Activated CD4-positive, alpha-beta T cell treated with anti-CD3 and anti-CD28 coated beads for 1 hour (primary cell): ENCODE data around the gene CSMD2.

Experiments
- DNase-seq: peaks from one replicate; pipeline ENCODE4 v3.0.0-alpha.2; 2020

Gene CSMD2

GRCh38 chr1:33791251-33791650 lies 373.8 kb downstream of the CSMD2 start:
- no peak for DNase-seq

DNA sequence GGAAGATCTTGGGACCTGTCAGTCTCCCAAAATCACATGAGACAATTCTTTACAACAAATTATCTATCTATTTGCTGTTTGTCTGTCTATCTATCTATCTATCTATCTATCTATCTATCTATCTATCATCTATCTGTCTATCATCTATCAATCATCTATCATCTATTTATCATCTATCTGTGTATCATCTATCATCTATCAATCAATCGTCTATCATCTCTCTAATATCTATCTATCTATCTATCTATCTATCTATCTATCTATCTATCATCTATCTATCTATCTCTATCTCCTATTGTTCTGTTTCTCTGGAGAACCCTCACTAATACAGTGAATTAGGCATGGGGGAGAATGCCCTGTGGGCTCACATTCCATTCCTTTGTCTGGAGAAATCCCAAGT lies 374.5 kb downstream of the CSMD2 start:
- no peak for DNase-seq

- DNase-seq: no peak
These were observed 380.2 kb downstream of the CSMD2 start for GRCh38 chr1:33784876-33785275.

DNA sequence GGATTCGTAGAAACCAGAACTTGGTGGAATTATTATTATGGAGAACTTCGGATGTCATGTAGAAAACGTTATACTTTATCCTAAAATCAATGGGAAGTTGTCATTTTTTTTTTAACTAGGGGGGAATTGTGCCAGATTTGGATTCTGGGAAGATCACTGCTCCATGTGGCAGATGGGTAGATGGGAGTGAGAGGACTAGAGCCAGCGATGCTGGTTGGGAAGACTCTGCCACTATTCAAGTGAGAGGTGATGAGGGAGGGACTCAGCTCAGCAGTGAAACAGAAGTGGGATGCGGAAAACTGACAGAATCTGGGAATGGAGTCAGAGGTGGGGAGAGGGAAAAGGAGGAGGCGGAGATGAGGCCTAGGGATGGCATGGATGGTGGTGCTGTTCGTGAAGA lies 382.3 kb downstream of the CSMD2 start:
- DNase-seq: no peak

GRCh38 chr1:33781652-33782051 lies 383.4 kb downstream of the CSMD2 start:
- no peak for DNase-seq

DNA sequence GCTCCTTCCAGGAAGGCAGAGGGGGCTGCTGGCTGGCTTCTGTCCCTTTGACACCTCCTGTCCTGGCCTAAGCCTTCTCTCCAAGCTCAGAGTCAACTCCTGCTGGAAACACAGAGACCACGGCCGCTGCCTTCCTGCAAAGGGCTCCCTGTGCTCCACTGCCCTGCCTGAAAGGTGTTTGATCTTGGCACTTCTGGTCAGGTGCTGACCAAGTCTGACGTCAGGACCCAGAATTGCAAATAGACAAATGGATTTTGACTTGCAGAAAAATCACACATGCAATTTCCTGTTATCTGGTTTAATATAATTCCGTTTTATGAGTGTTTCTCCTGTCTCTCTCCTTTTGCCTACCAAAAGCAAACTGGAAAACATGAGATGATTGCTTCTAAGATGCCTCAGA lies 387.7 kb downstream of the CSMD2 start:
- no peak for DNase-seq

DNA sequence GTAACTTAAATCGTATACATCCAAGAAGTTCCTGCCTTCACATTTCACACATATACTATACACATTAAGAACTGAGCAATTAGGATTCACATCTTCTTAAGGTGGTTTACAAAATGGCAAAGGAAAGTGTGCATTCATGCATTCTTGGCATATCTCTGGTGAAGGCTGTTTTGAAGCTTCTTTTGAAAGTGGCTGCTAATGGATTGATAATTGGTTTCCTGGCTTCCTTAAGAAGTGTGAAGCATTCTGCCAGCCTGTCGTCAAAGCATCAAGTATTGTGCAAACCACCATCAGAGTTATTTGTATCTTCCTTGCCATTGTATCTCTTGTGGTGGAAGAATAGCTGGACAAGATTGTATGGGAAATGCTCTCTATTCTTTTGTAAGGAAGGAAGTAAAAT lies 396.2 kb downstream of the CSMD2 start:
- no peak for DNase-seq

- no peak for DNase-seq
These were observed 396.9 kb downstream of the CSMD2 start for GRCh38 chr1:33768106-33768505.

- no peak for DNase-seq
These were observed 400.9 kb downstream of the CSMD2 start for GRCh38 chr1:33764149-33764548.

DNA sequence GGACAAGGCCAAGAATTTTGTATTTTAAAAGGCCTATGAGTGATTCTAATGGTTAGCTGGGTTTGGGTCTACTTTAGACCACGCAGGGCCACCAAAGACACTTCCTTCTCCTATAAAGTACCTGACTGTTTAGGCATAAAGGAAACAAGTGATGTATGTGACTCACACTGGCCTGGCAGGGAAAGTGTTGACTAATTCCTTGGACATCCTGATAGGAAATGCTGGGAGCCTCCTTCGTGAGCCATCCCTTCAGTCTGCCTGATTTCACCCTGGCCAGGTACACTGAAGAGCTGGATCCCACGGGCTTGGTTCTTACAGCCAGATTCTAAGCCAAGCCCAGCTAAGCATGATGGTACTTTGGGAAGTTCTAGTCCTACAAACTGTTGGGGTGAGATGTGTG lies 401.6 kb downstream of the CSMD2 start:
- DNase-seq: no peak

GRCh38 chr1:33762962-33763361 lies 402.1 kb downstream of the CSMD2 start:
- no peak for DNase-seq

DNA sequence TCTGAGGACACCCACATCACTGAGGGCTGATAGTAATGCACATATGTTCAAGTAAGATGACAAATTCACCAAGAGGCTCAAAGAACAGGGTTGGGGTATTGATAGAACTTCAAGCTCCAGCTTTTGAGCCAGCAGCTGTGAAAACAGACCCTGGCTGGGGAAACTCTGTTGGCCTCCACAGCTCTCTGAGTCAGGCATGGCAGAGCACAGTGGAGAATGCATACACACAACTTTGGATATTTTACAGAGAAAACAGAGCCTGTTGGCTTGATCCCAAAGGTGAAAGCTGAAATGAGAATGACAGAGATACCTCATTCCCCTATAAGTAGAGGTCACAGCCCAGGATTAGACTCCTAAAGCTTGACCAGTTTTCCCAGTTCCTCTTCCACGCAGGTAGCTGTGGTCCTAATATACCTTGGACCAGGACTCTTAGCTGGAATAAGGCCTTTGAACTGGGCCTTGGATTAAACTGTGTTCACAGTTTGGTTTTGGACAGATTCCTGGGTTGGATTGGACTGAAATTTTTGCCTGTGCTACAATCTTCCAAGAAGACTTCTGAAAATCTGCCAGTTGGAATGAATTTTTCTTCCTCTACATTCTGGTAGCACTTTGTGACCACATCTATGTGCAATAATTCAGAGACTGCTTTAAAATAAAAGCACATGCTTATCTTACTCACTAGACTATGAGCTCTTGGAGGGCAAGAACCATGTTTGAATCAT lies 402.8 kb downstream of the CSMD2 start:
- no peak for DNase-seq

DNA sequence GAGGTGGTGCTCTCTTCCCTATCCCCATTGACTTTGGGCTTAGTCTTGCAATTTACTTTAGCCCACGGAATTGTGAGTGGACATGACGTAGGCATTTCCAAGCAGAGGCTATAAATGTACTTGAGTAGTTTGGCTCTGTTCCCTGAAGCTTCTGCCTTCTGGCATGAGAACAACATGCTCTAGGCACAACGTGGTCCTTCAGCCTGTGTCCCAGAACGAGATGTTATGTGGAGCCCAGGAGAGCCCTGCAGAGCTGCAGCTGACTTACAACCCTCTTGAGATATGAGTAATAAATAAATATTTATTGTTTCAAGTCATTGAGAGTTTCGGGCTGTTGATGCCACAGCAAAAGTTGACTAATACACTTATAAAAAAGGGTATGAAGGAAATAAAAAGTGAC lies 406.3 kb downstream of the CSMD2 start:
- DNase-seq: no peak

DNA sequence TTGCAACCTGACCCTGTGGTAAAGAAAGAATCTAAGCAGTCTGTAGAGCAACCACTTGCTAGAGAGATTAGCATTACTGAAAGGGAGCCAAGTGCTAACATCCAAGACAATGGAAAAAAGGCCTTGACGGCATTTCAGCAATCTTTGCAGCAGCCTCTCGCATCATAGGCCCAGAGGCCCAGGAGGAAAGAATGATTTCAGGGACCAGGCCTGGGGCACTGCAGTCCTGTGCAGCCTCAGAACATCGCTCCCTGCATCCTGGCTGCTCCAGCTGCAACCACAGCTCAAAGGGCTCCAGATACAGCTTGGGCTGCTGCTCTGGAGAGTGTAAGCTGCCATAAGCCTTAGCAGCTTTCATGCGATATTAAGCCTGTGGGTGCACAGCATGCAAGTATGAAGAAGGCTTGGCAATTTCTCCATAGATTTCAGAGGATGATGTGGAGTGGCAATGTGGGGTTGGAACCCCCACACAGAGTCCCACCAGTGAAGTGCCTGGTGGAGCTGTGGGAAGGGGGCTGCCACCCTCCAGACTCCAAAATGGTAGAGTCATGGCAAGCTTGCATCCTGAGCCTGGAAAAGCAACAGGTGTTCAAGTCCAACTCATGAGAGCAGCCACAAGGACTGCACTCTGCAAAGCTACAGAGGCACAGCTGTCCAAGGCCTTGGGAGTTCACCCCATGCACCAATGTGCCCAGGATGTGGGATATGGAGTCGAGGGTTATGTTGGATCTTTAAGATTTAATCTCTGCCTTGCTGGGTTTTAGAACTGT lies 411.8 kb downstream of the CSMD2 start:
- no peak for DNase-seq

DNA sequence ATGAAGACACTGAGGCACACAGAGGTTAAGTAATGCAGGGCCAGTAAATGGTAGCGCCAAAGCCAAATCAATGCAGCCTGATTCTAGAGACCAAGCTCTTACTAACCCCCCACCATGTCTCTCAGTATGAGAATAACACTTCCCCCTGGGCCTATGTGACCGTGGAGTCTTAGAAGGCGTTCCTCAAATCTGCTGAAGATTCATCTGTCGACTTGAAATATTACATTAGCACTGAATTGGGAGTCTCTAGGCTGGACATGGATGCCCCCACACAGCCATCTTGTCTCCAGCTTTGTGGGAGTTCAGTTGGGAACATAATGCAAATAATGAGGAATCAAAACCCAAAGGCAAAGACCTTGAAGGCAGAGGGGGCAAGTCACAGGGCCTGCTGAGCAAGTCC lies 419.1 kb downstream of the CSMD2 start:
- no peak for DNase-seq

- DNase-seq: no peak
These were observed 421.6 kb downstream of the CSMD2 start for GRCh38 chr1:33743221-33743998.

- no peak for DNase-seq
These were observed 422.4 kb downstream of the CSMD2 start for GRCh38 chr1:33742663-33743062.

- no peak for DNase-seq
These were observed 423.3 kb downstream of the CSMD2 start for GRCh38 chr1:33741749-33742148.

DNA sequence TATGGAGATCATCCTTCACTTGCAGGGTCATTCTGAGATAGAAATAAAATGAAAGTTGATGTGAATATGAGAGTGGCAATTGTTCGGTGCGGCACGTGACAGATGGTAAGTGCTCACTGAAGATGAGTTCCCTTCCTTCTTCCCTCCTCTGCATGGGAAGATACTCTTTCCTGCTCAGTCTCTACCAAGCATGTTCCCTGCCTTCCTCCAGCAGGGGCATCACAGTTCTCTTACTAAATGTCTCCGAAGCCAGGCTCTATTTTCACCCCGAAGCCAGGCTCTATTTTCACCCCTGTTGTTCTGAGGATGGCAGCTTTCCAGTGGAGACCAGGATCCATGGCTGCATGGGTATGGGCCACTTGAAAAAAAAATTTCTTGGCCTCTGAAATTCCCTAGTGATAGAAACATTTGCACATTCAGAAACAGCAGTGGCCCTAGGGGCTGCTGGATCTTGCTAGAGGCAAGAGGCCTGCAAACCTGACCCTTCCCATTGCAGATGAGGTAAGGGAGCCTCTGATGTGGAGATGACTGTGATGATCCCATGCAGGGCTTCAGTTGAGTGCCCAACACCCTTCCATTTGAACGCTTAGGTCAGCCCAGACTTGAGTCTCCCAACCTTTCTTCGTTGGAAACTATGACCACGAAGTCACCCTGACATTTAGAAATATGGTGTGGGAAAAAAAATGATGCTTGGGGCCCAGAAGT lies 424.8 kb downstream of the CSMD2 start:
- no peak for DNase-seq

DNA sequence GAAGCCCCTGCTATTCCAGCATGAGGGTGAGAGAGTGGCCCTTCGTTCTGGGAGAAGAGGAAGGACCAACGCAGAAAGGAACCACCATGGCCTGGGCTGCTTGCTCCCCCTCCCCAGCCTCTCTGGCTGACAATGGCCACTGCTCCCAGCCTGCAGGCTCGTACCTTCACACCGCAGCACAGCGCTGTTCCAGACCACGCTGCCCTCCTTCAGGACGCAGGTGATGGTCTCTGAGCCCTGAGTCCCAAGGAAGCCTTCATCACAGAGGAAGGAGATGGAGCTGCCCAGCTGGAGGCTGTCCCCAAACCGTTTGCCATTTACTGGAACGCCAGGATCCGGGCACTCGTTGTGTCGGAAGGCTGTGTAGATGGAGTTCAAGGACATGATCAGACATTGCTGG lies 426.1 kb downstream of the CSMD2 start:
- no peak for DNase-seq

DNA sequence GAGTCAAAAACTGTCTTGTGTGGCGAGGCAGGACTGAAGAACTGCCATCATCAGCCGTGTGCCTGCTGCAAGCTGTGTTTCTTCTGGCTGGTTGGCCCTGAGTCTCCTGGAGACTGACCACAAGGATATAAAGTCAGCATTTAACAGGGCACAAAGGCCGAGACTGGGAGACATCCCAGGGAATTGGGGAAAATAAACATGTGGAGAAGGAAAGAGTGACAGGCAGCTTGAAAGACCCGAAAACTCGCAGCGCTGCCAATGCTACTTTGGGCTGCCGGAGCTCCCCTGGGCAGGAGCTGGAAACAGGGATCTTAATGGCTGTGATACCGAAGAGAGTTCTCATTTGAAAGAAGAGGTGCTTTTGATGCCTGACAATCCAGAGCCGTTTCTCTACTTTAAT lies 426.5 kb downstream of the CSMD2 start:
- DNase-seq: no peak

GRCh38 chr1:33736496-33736895 lies 428.5 kb downstream of the CSMD2 start:
- no peak for DNase-seq

GRCh38 chr1:33735624-33736023 lies 429.4 kb downstream of the CSMD2 start:
- no peak for DNase-seq
